GM23338 (cell line): ENCODE data around the gene PCDHA13. TPM values are rescaled to one million over a fixed set of nuclear protein-coding genes. Genes with fewer than 3 reads are reported as not detected.

Experiments
- CREB1 ChIP-seq: fragments of 250-450 bp; sonication (Bioruptor Pico); IDR thresholded peaks from 2 replicates; pipeline ENCODE4 v1.5.0; 2020; ENCODE audit warnings: low read depth, mild to moderate bottlenecking, moderate library complexity
- EZH2phosphoT487 ChIP-seq: fragments of 200-600 bp; sonication (generic); IDR thresholded peaks from one replicate; pipeline ENCODE4 v1.8.1; 2018; ENCODE audit warnings: antibody characterized with exemption; ENCODE audit not compliant: unreplicated experiment
- JUNB ChIP-seq: IDR thresholded peaks from one replicate; pipeline ENCODE4 v1.6.1; 2016; ENCODE audit warnings: antibody characterized with exemption; ENCODE audit not compliant: unreplicated experiment
- NANOG ChIP-seq: IDR thresholded peaks from 2 replicates; pipeline ENCODE4 v1.6.1; 2016; ENCODE audit warnings: antibody characterized with exemption, borderline replicate concordance
- POLR2AphosphoS5 ChIP-seq: IDR thresholded peaks from 2 replicates; pipeline ENCODE4 v1.6.1; 2016; ENCODE audit warnings: antibody characterized with exemption, low read depth
- STAT1 ChIP-seq: IDR thresholded peaks from one replicate; pipeline ENCODE4 v1.6.1; 2016; ENCODE audit warnings: antibody characterized with exemption; ENCODE audit not compliant: unreplicated experiment
- ZNF331 ChIP-seq: fragments of 250-450 bp; sonication (Bioruptor Pico); IDR thresholded peaks from 2 replicates; pipeline ENCODE4 v1.5.0; 2020; ENCODE audit warnings: low read depth, mild to moderate bottlenecking, moderate library complexity
- polyA plus RNA-seq: library from polyadenylated mRNA; unstranded; fragments of >200 nt; fragmentation: Nextera tagmentation; extraction: Ambion mirVana; gene quantifications from 2 replicates; pipeline ENCODE4 v1.2.1, GENCODE V29; 2016
- total RNA-seq: library from RNA; depleted of rRNA; stranded (reverse); fragments of >200 nt; shearing (Covaris generic); gene quantifications from 2 replicates; pipeline ENCODE4 v1.2.3, GENCODE V29; 2014
- TF ChIP-seq, protein P1 (sequence below): fragments of 250-450 bp; sonication (Bioruptor Pico); IDR thresholded peaks from 2 replicates; pipeline ENCODE4 v1.5.0; 2020; ENCODE audit warnings: mild to moderate bottlenecking, moderate library complexity
- TF ChIP-seq, protein P2 (sequence below): IDR thresholded peaks from one replicate; pipeline ENCODE4 v1.6.1; 2018; ENCODE audit warnings: antibody characterized with exemption; ENCODE audit not compliant: unreplicated experiment

PCDHA13 gene
- total and polyA plus RNA-seq, 2 experiments from 2014 or later = 1.2 to 9.8 TPM

DNA sequence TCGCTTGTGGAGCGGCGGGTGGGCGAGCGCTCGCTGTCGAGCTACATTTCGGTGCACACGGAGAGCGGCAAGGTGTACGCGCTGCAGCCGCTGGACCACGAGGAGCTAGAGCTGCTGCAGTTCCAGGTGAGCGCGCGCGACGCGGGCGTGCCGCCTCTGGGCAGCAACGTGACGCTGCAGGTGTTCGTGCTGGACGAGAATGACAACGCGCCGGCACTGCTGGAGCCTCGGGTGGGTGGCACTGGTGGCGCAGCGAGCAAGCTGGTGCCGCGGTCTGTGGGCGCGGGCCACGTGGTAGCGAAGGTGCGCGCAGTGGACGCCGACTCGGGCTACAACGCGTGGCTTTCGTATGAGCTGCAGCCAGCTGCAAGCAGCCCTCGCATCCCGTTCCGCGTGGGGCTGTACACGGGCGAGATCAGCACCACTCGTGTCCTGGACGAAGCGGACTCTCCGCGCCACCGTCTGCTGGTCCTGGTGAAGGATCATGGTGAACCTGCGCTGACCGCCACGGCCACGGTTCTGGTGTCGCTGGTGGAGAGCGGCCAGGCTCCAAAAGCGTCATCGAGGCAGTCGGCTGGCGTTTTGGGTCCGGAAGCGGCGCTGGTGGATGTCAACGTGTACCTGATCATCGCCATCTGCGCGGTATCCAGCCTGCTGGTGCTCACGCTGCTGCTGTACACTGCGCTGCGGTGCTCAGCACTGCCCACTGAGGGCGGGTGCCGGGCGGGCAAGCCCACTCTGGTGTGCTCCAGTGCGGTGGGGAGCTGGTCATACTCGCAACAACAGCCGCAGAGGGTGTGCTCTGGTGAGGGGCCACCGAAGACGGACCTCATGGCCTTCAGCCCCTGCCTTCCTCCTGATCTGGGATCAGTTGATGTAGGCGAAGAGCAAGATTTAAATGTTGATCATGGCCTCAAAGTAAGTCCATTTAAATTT lies 38.9 kb upstream of the PCDHA13 start (continued):
- TF ChIP-seq, protein P1, sequence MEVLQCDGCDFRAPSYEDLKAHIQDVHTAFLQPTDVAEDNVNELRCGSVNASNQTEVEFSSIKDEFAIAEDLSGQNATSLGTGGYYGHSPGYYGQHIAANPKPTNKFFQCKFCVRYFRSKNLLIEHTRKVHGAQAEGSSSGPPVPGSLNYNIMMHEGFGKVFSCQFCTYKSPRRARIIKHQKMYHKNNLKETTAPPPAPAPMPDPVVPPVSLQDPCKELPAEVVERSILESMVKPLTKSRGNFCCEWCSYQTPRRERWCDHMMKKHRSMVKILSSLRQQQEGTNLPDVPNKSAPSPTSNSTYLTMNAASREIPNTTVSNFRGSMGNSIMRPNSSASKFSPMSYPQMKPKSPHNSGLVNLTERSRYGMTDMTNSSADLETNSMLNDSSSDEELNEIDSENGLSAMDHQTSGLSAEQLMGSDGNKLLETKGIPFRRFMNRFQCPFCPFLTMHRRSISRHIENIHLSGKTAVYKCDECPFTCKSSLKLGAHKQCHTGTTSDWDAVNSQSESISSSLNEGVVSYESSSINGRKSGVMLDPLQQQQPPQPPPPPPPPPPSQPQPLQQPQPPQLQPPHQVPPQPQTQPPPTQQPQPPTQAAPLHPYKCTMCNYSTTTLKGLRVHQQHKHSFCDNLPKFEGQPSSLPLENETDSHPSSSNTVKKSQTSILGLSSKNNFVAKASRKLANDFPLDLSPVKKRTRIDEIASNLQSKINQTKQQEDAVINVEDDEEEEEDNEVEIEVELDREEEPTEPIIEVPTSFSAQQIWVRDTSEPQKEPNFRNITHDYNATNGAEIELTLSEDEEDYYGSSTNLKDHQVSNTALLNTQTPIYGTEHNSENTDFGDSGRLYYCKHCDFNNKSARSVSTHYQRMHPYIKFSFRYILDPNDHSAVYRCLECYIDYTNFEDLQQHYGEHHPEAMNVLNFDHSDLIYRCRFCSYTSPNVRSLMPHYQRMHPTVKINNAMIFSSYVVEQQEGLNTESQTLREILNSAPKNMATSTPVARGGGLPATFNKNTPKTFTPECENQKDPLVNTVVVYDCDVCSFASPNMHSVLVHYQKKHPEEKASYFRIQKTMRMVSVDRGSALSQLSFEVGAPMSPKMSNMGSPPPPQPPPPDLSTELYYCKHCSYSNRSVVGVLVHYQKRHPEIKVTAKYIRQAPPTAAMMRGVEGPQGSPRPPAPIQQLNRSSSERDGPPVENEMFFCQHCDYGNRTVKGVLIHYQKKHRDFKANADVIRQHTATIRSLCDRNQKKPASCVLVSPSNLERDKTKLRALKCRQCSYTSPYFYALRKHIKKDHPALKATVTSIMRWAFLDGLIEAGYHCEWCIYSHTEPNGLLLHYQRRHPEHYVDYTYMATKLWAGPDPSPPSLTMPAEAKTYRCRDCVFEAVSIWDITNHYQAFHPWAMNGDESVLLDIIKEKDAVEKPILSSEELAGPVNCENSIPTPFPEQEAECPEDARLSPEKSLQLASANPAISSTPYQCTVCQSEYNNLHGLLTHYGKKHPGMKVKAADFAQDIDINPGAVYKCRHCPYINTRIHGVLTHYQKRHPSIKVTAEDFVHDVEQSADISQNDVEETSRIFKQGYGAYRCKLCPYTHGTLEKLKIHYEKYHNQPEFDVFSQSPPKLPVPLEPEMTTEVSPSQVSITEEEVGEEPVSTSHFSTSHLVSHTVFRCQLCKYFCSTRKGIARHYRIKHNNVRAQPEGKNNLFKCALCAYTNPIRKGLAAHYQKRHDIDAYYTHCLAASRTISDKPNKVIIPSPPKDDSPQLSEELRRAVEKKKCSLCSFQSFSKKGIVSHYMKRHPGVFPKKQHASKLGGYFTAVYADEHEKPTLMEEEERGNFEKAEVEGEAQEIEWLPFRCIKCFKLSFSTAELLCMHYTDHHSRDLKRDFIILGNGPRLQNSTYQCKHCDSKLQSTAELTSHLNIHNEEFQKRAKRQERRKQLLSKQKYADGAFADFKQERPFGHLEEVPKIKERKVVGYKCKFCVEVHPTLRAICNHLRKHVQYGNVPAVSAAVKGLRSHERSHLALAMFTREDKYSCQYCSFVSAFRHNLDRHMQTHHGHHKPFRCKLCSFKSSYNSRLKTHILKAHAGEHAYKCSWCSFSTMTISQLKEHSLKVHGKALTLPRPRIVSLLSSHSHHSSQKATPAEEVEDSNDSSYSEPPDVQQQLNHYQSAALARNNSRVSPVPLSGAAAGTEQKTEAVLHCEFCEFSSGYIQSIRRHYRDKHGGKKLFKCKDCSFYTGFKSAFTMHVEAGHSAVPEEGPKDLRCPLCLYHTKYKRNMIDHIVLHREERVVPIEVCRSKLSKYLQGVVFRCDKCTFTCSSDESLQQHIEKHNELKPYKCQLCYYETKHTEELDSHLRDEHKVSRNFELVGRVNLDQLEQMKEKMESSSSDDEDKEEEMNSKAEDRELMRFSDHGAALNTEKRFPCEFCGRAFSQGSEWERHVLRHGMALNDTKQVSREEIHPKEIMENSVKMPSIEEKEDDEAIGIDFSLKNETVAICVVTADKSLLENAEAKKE (CRISPR knock-in tag) = no peak
- TF ChIP-seq EZH2phosphoT487 = no peak
- no peak for TF ChIP-seq NANOG
- TF ChIP-seq POLR2AphosphoS5 = no peak
- TF ChIP-seq JUNB = no peak
- TF ChIP-seq STAT1 = no peak
- TF ChIP-seq CREB1 (CRISPR knock-in tag) = no peak
- no peak for TF ChIP-seq ZNF331 (CRISPR knock-in tag)
- TF ChIP-seq, protein P2, sequence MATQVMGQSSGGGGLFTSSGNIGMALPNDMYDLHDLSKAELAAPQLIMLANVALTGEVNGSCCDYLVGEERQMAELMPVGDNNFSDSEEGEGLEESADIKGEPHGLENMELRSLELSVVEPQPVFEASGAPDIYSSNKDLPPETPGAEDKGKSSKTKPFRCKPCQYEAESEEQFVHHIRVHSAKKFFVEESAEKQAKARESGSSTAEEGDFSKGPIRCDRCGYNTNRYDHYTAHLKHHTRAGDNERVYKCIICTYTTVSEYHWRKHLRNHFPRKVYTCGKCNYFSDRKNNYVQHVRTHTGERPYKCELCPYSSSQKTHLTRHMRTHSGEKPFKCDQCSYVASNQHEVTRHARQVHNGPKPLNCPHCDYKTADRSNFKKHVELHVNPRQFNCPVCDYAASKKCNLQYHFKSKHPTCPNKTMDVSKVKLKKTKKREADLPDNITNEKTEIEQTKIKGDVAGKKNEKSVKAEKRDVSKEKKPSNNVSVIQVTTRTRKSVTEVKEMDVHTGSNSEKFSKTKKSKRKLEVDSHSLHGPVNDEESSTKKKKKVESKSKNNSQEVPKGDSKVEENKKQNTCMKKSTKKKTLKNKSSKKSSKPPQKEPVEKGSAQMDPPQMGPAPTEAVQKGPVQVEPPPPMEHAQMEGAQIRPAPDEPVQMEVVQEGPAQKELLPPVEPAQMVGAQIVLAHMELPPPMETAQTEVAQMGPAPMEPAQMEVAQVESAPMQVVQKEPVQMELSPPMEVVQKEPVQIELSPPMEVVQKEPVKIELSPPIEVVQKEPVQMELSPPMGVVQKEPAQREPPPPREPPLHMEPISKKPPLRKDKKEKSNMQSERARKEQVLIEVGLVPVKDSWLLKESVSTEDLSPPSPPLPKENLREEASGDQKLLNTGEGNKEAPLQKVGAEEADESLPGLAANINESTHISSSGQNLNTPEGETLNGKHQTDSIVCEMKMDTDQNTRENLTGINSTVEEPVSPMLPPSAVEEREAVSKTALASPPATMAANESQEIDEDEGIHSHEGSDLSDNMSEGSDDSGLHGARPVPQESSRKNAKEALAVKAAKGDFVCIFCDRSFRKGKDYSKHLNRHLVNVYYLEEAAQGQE = no peak
